ENCODE results near the gene PTGDR2. TPM values are rescaled to one million over a fixed set of nuclear protein-coding genes. Genes with fewer than 3 reads are reported as not detected.
"Not testable (repeated sequence)": the region's sequence is repeated elsewhere in the genome, so short reads cannot be mapped to it uniquely, and the experiment has no call there.

PTGDR2 gene
- total RNA-seq, 1 donor from 2014 or later: 3.0 TPM

- intact Hi-C loops (cut with DNase I): loop anchor here (5.0 kb wide), 3 partner anchors 67 to 357 kb away; no protein-coding TSS in a partner anchor
- DNase-seq (no peak), ATAC-seq (ENCODE audit: poor library complexity) (no peak)
Observed at GRCh38 chr11:60830478-60831142, 25.1 kb downstream of the PTGDR2 start.

- intact Hi-C loops (cut with DNase I): no loop called here
- DNase-seq (no peak), ATAC-seq (ENCODE audit: poor library complexity) (no peak)
Observed at GRCh38 chr11:60825790-60826189, 30.0 kb downstream of the PTGDR2 start.

- intact Hi-C loops (cut with DNase I): no loop called here
- ATAC-seq (ENCODE audit: poor library complexity) (no peak), DNase-seq (no peak)
Observed at GRCh38 chr11:60825118-60825517, 30.6 kb downstream of the PTGDR2 start.

- DNase-seq; intact Hi-C loops (cut with DNase I); ATAC-seq (ENCODE audit: poor library complexity): not testable (repeated sequence)
Observed at GRCh38 chr11:60823745-60824306, 31.9 kb downstream of the PTGDR2 start.

- intact Hi-C loops (cut with DNase I): no loop called here
- DNase-seq (no peak), ATAC-seq (ENCODE audit: poor library complexity) (no peak)
Observed at GRCh38 chr11:60821827-60822599, 33.7 kb downstream of the PTGDR2 start.

GRCh38 chr11:60818057-60818456, 37.7 kb downstream of the PTGDR2 start:
- ATAC-seq (ENCODE audit: poor library complexity): no peak
- no peak for DNase-seq
- intact Hi-C loops (cut with DNase I): no loop called here

- ATAC-seq (ENCODE audit: poor library complexity) (no peak), DNase-seq (no peak)
- intact Hi-C loops (cut with DNase I): no loop called here
Observed at GRCh38 chr11:60816590-60817157, 39.1 kb downstream of the PTGDR2 start.

GRCh38 chr11:60814112-60814511, 41.6 kb downstream of the PTGDR2 start:
- no peak for DNase-seq
- intact Hi-C loops (cut with DNase I): no loop called here
- ATAC-seq (ENCODE audit: poor library complexity): no peak

GRCh38 chr11:60813324-60813723, 42.4 kb downstream of the PTGDR2 start:
- ATAC-seq (ENCODE audit: poor library complexity) (no peak), DNase-seq (no peak)
- intact Hi-C loops (cut with DNase I): no loop called here

- intact Hi-C loops (cut with DNase I): no loop called here
- ATAC-seq (ENCODE audit: poor library complexity) (no peak), DNase-seq (no peak)
Observed at GRCh38 chr11:60810569-60810968, 45.2 kb downstream of the PTGDR2 start.

- intact Hi-C loops (cut with DNase I): no loop called here
- DNase-seq (no peak), ATAC-seq (ENCODE audit: poor library complexity) (no peak)
Observed at GRCh38 chr11:60810151-60810550, 45.6 kb downstream of the PTGDR2 start.

GRCh38 chr11:60809691-60810090, 46.1 kb downstream of the PTGDR2 start:
- DNase-seq (no peak), ATAC-seq (ENCODE audit: poor library complexity) (no peak)
- intact Hi-C loops (cut with DNase I): no loop called here

- DNase-seq: no peak
- intact Hi-C loops (cut with DNase I): no loop called here
- no peak for ATAC-seq (ENCODE audit: poor library complexity)
Observed at GRCh38 chr11:60809249-60809648, 46.5 kb downstream of the PTGDR2 start.

GRCh38 chr11:60803273-60803936, 52.3 kb downstream of the PTGDR2 start:
- no peak for ATAC-seq (ENCODE audit: poor library complexity)
- no peak for DNase-seq
- intact Hi-C loops (cut with DNase I): no loop called here

- DNase-seq (no peak), ATAC-seq (ENCODE audit: poor library complexity) (no peak)
- intact Hi-C loops (cut with DNase I): no loop called here
Observed at GRCh38 chr11:60801194-60801593, 54.6 kb downstream of the PTGDR2 start.
